A549 (cell line): ENCODE data around the gene STXBP6.

Experiments used
- CBX8 ChIP-seq: fragments of 200-600 bp; sonication (generic); IDR thresholded peaks from 2 replicates; pipeline ENCODE4 v1.6.1; 2016
- CTCF ChIP-seq: fragments of >200 bp; sonication (Bioruptor Twin); formaldehyde crosslinking; IDR thresholded peaks from 3 replicates; pipeline ENCODE4 v1.5.1; 2016
- GATA3 ChIP-seq: IDR thresholded peaks from 2 replicates; pipeline ENCODE4 v1.6.1; 2012; ENCODE audit warnings: borderline replicate concordance
- HES2 ChIP-seq: fragments of >200 bp; sonication (Bioruptor Twin); formaldehyde crosslinking; IDR thresholded peaks from 2 replicates; pipeline ENCODE4 v1.6.1; 2016
- NR3C1 ChIP-seq: fragments of >200 bp; sonication (Bioruptor Twin); formaldehyde crosslinking; IDR thresholded peaks from 3 replicates; pipeline ENCODE4 v1.6.1; 2017
- POLR2A ChIP-seq: IDR thresholded peaks from 2 replicates; pipeline ENCODE4 v1.6.1; 2012; ENCODE audit warnings: mild to moderate bottlenecking, low read length
- RAD21 ChIP-seq, 2 experiments: fragments of >200 bp in 1 of 2; sonication (Bioruptor Twin) in 1 of 2; formaldehyde crosslinking in 1 of 2; IDR thresholded peaks in 1 of 2; conservative IDR thresholded peaks in 1 of 2; 2 replicates in 1 of 2; 3 replicates in 1 of 2; pipeline ENCODE4 v1.6.1; 2012 to 2018; ENCODE audit warnings: inconsistent platforms in 1 of 2
- RFX5 ChIP-seq: fragments of 450-650 bp; IDR thresholded peaks from 2 replicates; pipeline ENCODE4 v1.7.1; 2014; ENCODE audit warnings: antibody characterized with exemption, mild to moderate bottlenecking, moderate library complexity
- RNF2 ChIP-seq: fragments of 200-600 bp; sonication (generic); IDR thresholded peaks from 2 replicates; pipeline ENCODE4 v1.6.1; 2016; ENCODE audit warnings: low read depth, mild to moderate bottlenecking, antibody characterized with exemption, moderate library complexity, borderline replicate concordance
- SMC3 ChIP-seq: fragments of >200 bp; sonication (Bioruptor Twin); formaldehyde crosslinking; IDR thresholded peaks from 3 replicates; pipeline ENCODE4 v1.6.1; 2018; ENCODE audit warnings: inconsistent platforms

DNA sequence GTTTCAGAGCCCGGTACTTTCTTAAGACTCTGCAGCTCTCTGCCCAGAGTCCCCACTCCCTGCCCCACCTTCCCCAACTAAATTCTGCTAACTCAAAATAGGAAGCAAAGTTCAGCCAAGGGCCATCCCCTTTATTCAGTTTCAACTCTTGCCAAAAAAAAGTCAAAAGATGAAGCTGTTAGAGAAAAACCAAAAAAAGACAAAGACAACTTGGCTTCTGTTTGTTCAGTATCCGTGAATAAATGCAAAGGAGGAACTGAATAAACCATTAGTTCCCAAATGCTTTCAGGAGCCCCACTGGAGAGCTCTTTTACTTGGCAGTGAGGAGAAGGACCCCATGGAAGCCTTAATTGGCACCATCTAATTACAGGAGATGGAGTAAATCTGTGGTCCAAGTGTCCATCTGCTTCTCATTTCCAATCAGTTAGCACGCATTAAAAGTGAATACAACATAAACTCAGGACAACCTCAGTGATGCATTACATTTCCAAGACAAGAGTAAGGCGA lies 260.5 kb downstream of the STXBP6 start:
- TF ChIP-seq POLR2A (no peak), RAD21 (conservative IDR thresholded peaks at IDR 0.05 in 1 of 2, IDR thresholded peaks at IDR 0.05 in 1 of 2) (no peak), NR3C1 (no peak), CTCF (no peak), CBX8 (no peak), RFX5 (no peak), RNF2 (no peak), GATA3 (no peak), HES2 (no peak), SMC3 (no peak)
